Activated T-helper 17 cell treated with anti-CD3 and anti-CD28 coated beads, Interleukin-2, amount 50 U/mL, for 72 hours (primary cell): ENCODE data around the gene CCDC148. TPM values are rescaled to one million over a fixed set of nuclear protein-coding genes. Genes with fewer than 3 reads are reported as not detected.

Experiments
- ATAC-seq: fragments of 150-1000 bp; cut with Tn5 transposase; replicated peaks from 2 replicates; pipeline ENCODE4 v1.10.0; 2021; ENCODE audit warnings: mild to moderate bottlenecking, moderate library complexity
- H3K27ac Mint-ChIP-seq: one replicate; pipeline ENCODE4 v1.8.0; 2022; ENCODE audit warnings: mixed read lengths
- H3K27me3 Mint-ChIP-seq: one replicate; pipeline ENCODE4 v1.8.0; 2022; ENCODE audit warnings: mixed read lengths
- H3K36me3 Mint-ChIP-seq: one replicate; pipeline ENCODE4 v1.8.0; 2022; ENCODE audit warnings: low read depth, mild to moderate bottlenecking, mixed read lengths
- H3K4me1 Mint-ChIP-seq: one replicate; pipeline ENCODE4 v1.8.0; 2022; ENCODE audit warnings: mixed read lengths
- H3K4me3 Mint-ChIP-seq: one replicate; pipeline ENCODE4 v1.8.0; 2022; ENCODE audit warnings: mild to moderate bottlenecking, mixed read lengths
- H3K9me3 Mint-ChIP-seq: one replicate; pipeline ENCODE4 v1.8.0; 2022; ENCODE audit warnings: mixed read lengths
- total RNA-seq, 2 donors: library from RNA; stranded (reverse); gene quantifications; one replicate each; pipeline ENCODE4 v1.2.3, GENCODE V29; 2022

The CCDC148 gene
- total RNA-seq, 2 donors from 2014 or later, result 0.82 to 0.93 TPM

GRCh38 chr2:158131919-158132566 is 324.5 kb downstream of the CCDC148 start:
- Mint-ChIP-seq H3K36me3 (no peaks in the 10 kb centered on the region), H3K27me3 (peaks cover 11% of the 10 kb centered on the region), H3K9me3 (no peaks in the 10 kb centered on the region), H3K27ac (no peak overlapping the region), H3K4me3 (no peak overlapping the region), H3K4me1 (no peaks in the 10 kb centered on the region)
- no peak for ATAC-seq

GRCh38 chr2:158131483-158131912 is 325.1 kb downstream of the CCDC148 start:
- ATAC-seq, result no peak
- no peak overlapping the region for H3K27ac Mint-ChIP-seq
- peaks cover 11% of the 10 kb centered on the region for H3K27me3 Mint-ChIP-seq
- H3K4me3 Mint-ChIP-seq, result no peak overlapping the region
- H3K4me1 Mint-ChIP-seq, result no peaks in the 10 kb centered on the region
- H3K9me3 Mint-ChIP-seq, result no peaks in the 10 kb centered on the region
- H3K36me3 Mint-ChIP-seq, result no peaks in the 10 kb centered on the region

GRCh38 chr2:158130832-158131473 is 325.6 kb downstream of the CCDC148 start:
- Mint-ChIP-seq H3K27me3 (peaks cover 11% of the 10 kb centered on the region), H3K4me1 (no peaks in the 10 kb centered on the region), H3K27ac (no peak overlapping the region), H3K36me3 (no peaks in the 10 kb centered on the region), H3K9me3 (no peaks in the 10 kb centered on the region), H3K4me3 (no peak overlapping the region)
- no peak for ATAC-seq

DNA sequence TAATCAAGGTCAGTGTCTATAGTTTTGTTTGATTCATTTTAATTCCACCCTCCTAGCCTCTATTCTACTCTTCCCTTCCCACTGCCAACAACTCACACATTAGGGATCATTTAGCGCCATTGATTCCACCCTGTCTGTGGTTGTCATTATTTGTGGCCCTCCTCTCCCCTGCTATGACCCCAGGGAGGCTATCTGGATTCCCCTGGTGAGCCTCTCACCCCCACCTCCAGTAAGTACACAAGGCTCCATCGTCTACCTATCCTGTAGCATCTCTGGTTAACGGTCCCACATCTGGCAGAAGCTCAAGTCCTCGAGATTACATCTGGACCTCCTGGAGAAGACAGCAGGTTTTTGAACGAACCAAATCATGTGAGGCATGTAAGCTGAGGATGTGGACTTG is 327.5 kb downstream of the CCDC148 start:
- no peak overlapping the region for H3K4me3 Mint-ChIP-seq
- peaks cover 14% of the 10 kb centered on the region for H3K27me3 Mint-ChIP-seq
- H3K4me1 Mint-ChIP-seq, result no peaks in the 10 kb centered on the region
- no peaks in the 10 kb centered on the region for H3K36me3 Mint-ChIP-seq
- no peak overlapping the region for H3K27ac Mint-ChIP-seq
- H3K9me3 Mint-ChIP-seq, result no peaks in the 10 kb centered on the region
- no peak for ATAC-seq

DNA sequence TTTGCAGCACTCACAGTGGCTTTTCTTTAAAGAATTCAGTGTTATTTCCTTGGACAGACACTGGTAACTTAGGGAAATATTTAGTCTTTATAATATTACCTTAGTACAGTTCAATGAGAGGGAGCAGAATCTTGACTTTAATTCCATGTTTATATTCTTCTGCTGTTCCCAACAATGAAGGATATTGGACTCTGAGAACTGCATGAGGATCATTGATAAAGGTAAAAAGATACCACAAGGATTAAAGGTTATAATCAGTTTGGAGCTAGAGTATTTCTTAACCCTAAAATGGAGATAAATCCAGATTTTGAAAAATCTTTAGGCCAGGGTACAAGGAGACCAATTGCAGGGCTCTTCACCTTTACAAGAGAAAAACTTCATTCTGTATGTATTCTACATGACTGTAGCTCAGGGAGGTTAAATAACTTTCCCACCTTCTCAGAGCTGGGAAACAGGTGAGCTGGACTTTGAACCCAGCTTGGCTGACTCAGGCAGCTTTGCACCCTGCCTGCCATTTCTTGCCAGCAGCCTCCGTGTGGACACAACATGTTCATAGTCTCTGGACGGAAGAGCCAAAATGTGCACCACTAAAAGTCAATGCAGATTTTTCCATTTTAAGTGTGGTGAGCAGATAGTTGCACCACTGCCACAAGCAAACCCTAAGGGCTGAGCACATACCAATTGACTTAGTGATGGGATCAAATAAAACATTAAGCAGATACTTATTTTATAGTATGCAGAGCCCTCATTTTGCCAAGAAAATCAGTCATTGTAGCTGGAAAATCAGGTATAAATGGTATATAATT is 328.2 kb downstream of the CCDC148 start:
- no peak overlapping the region for H3K4me3 Mint-ChIP-seq
- no peak for ATAC-seq
- peaks cover 15% of the 10 kb centered on the region for H3K27me3 Mint-ChIP-seq
- H3K9me3 Mint-ChIP-seq, result no peaks in the 10 kb centered on the region
- no peak overlapping the region for H3K27ac Mint-ChIP-seq
- H3K4me1 Mint-ChIP-seq, result no peaks in the 10 kb centered on the region
- H3K36me3 Mint-ChIP-seq, result no peaks in the 10 kb centered on the region

DNA sequence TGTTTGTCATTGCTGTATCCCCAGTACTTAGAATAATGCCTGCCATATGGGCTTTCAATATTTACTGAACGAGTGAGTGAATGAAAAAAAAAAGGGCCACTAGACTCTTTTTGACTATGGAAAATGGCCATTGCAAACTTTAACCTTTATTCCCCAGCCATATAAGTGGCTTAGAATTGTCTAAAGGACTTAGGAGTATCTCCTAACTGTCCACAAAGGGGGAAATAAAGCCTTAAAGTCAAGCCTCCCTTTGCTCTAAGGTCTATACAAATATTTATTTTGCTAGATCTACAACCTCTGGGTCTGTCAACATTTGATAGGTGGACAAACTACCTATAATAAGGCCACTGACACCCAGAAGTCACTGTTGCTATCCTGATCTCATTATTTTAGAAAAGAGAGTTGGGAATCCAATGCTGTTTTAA is 329.2 kb downstream of the CCDC148 start:
- ATAC-seq, result no peak

GRCh38 chr2:158125756-158126498 is 330.6 kb downstream of the CCDC148 start:
- no peak overlapping the region for H3K4me3 Mint-ChIP-seq
- H3K27ac Mint-ChIP-seq, result no peak overlapping the region
- H3K36me3 Mint-ChIP-seq, result no peaks in the 10 kb centered on the region
- H3K9me3 Mint-ChIP-seq, result no peaks in the 10 kb centered on the region
- ATAC-seq, result no peak
- peaks cover 8% of the 10 kb centered on the region for H3K27me3 Mint-ChIP-seq
- no peaks in the 10 kb centered on the region for H3K4me1 Mint-ChIP-seq

More for the DNA sequence above, 329.2 kb downstream of the CCDC148 start:
- Mint-ChIP-seq H3K27me3 (peaks cover 12% of the 10 kb centered on the region), H3K36me3 (no peaks in the 10 kb centered on the region), H3K4me1 (no peaks in the 10 kb centered on the region), H3K27ac (no peak overlapping the region), H3K4me3 (no peak overlapping the region), H3K9me3 (no peaks in the 10 kb centered on the region)

- H3K9me3 Mint-ChIP-seq, result no peaks in the 10 kb centered on the region
- ATAC-seq, result no peak
- no peak overlapping the region for H3K27ac Mint-ChIP-seq
- no peaks in the 10 kb centered on the region for H3K4me1 Mint-ChIP-seq
- H3K27me3 Mint-ChIP-seq, result peaks cover 8% of the 10 kb centered on the region
- H3K36me3 Mint-ChIP-seq, result no peaks in the 10 kb centered on the region
- no peak overlapping the region for H3K4me3 Mint-ChIP-seq
Measured at GRCh38 chr2:158124896-158125295, 331.7 kb downstream of the CCDC148 start.

Other genes with a start within 250 kb of the CCDC148 start
- 10 to 100 TPM; 24.0 to 35.0 TPM for gene PKP4, start 199 bp upstream of the CCDC148 start, total RNA-seq